Measurements from ENCODE around the gene MAD2L1BP. TPM values are rescaled to one million over a fixed set of nuclear protein-coding genes. Genes with fewer than 3 reads are reported as not detected.
"Not testable (repeated sequence)": the region's sequence is repeated elsewhere in the genome, so short reads cannot be mapped to it uniquely, and the experiment has no call there.

Gene MAD2L1BP
- total RNA-seq, 4 donors from 2014 or later: 12.3 to 44.3 (median 17.7) TPM

DNA sequence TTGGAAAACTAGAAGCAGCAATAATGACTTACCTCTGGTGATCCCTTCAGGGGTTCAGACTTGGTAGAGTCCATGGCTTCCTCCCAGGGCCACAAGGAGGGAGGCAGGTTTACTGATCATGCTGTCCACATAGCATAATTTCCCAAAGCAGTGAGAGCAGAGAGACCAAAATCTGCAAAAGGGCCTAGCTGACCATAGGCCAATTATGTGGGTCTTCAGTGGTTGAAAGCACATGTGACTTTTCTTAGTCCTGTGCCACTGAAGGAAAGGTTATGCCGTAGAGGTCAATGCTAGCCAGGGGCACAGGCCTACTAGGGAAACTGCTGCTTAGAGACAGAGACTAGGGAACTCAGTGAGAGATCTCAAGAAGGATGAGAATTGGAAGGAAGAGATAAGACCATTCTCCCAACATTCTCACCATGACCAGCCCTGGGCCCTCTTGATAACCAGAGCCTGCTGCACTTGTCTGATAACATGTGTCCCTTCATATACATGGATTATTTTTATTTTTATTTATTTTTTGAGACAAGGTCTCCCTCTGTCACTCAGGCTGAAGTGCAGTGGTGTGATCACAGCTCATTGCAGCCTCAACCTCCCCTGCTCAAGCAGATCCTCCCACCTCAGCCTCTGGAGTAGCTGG, 4.5 kb upstream of the MAD2L1BP start:
- peak overlapping the region; percentile 95 to 99 for H3K27ac ChIP-seq
- H3K4me1 ChIP-seq: peaks cover 5 to 9% of the 10 kb centered on the region in 2 donors
- TF ChIP-seq POLR2A (IDR thresholded peaks at IDR 0.05) (no peak), CTCF (IDR thresholded peaks at IDR 0.05) (no peak)
- no peaks in the 10 kb centered on the region for H3K9me3 ChIP-seq
- no peak overlapping the region for H3K4me3 ChIP-seq
- intact Hi-C loops (cut with DNase I; ENCODE audit: low total_unique reads): no loop called here
- H3K36me3 ChIP-seq: no peaks in the 10 kb centered on the region
- H3K27me3 ChIP-seq: no peaks in the 10 kb centered on the region
- DNase-seq: no peak

DNA sequence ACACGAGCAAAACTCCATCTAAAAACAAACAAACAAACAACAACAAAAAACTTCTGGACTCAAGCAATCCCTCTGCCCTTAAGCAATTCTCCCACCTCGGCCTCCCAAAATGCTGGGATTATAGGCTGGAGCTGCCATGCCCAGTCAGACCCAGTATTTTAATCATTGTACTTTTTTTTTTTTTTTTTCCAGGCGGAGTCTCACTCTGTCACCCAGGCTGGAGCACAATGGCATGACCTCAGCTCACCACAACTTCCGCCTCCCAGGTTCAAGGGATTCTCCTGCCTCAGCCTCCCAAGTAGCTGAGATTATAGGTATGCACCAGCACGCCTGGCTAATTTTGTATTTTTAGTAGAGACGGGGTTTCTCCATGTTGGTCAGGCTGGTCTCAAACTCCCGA, 2.6 kb upstream of the MAD2L1BP start:
- H3K4me3 ChIP-seq; H3K9me3 ChIP-seq; H3K27ac ChIP-seq; DNase-seq; H3K4me1 ChIP-seq; intact Hi-C loops (cut with DNase I; ENCODE audit: low total_unique reads); H3K36me3 ChIP-seq; H3K27me3 ChIP-seq: not testable (repeated sequence)

DNA sequence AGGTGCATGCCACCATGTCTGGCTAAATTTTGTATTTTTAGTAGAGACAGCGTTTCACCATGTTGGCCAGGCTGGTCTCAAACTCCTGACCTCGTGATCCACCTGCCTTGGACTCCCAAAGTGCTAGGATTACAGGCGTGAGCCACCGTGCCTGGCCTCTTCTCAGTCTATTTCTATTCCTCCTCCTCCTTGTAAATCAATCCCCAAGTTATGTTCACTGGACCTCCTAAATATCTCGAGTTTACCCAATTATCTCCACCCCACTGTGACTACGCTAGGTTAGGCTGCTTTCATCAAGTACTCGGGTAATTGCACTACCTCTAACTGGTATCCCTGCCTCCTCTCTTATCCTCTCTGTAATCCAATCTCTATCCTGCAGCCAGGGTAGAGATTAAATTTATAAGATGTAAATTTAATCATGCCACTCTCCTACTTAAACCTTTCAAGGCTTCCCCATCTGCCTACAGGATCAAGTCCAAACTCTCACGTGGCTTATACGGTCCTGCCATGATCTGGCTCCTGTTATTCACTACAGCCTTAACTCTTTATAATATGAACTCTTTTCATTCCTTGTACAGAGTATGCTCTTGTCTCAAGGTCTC, 837 bp upstream of the MAD2L1BP start:
- Histone ChIP-seq H3K27me3 (no peaks in the 10 kb centered on the region), H3K4me3 (peak overlapping the region in 1 of 2 donors; percentile 77), H3K36me3 (no peaks in the 10 kb centered on the region), H3K9me3 (no peaks in the 10 kb centered on the region), H3K27ac (peak overlapping the region; percentile 83 to 89), H3K4me1 (peaks cover 0 to 3% of the 10 kb centered on the region in 2 donors)
- intact Hi-C loops (cut with DNase I; ENCODE audit: low total_unique reads): no loop called here
- TF ChIP-seq CTCF (IDR thresholded peaks at IDR 0.05) (no peak), POLR2A (IDR thresholded peaks at IDR 0.05) (no peak)
- DNase-seq: no peak

DNA sequence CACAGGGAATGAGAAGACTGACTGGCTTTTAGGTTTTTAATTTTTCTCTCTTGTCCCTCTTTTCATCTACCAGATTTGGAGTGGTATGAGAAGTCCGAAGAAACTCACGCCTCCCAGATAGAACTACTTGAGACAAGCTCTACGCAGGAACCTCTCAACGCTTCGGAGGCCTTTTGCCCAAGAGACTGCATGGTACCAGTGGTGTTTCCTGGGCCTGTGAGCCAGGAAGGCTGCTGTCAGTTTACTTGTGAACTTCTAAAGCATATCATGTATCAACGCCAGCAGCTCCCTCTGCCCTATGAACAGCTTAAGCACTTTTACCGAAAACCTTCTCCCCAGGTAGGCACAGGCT, 644 bp downstream of the MAD2L1BP start:
- TF ChIP-seq POLR2A (IDR thresholded peaks at IDR 0.05): no peak
- TF ChIP-seq CTCF (IDR thresholded peaks at IDR 0.05): no peak
- Histone ChIP-seq H3K4me1 (peaks cover 0 to 3% of the 10 kb centered on the region in 2 donors), H3K9me3 (no peaks in the 10 kb centered on the region), H3K4me3 (peak overlapping the region; percentile 77 to 95), H3K36me3 (no peaks in the 10 kb centered on the region), H3K27ac (peak overlapping the region; percentile 83 to 89), H3K27me3 (no peaks in the 10 kb centered on the region)
- DNase-seq: no peak
- intact Hi-C loops (cut with DNase I; ENCODE audit: low total_unique reads): no loop called here

GRCh38 chr6:43639984-43640800, 4.6 kb downstream of the MAD2L1BP start:
- intact Hi-C loops (cut with DNase I; ENCODE audit: low total_unique reads): no loop called here
- Histone ChIP-seq H3K4me3 (no peak overlapping the region), H3K4me1 (peaks cover 0 to 3% of the 10 kb centered on the region in 2 donors), H3K27ac (no peak overlapping the region), H3K27me3 (no peaks in the 10 kb centered on the region), H3K36me3 (no peaks in the 10 kb centered on the region), H3K9me3 (no peaks in the 10 kb centered on the region)
- no peak for DNase-seq
- TF ChIP-seq POLR2A (IDR thresholded peaks at IDR 0.05) (no peak), CTCF (IDR thresholded peaks at IDR 0.05) (no peak)
